ENCODE results near the gene HMCN1.

DNA sequence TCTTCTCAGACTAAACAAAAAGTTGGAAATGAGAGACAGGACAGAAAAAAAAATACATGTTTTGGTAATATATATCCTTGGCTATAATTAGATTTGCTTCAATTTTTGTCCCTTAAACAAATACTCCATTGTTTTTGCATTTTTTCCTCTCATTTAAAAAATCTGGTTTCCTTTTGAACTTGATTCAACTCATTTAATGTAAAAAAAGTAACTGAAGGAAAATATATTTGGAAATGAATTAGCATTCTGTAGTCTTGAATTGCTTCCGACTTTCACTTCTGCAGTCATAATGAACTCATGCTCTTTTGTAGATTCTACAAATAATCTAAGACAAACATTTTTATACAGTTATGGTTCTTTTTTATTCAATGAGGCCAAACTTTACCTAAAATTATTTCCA, 309.1 kb downstream of the HMCN1 start:
- TF ChIP-seq CTCF (IDR thresholded peaks at IDR 0.05) (no peak), POLR2A (IDR thresholded peaks at IDR 0.05) (no peak)
